GM12801 (cell line): ENCODE measurements around the gene TANGO2.

ENCODE experiments used
- CTCF ChIP-seq: IDR thresholded peaks from one replicate; pipeline ENCODE4 v1.5.1; 2011; ENCODE audit warnings: control low read depth; ENCODE audit not compliant: insufficient read length; ENCODE audit errors: extremely low read depth

Gene TANGO2

GRCh38 chr22:20055654-20056053, 34.7 kb downstream of the TANGO2 start:
- no peak for TF ChIP-seq CTCF

GRCh38 chr22:20056161-20056560, 35.3 kb downstream of the TANGO2 start:
- TF ChIP-seq CTCF: no peak

- TF ChIP-seq CTCF: no peak
Measured at GRCh38 chr22:20056696-20057386, 35.9 kb downstream of the TANGO2 start.

GRCh38 chr22:20057596-20058268, 36.8 kb downstream of the TANGO2 start:
- no peak for TF ChIP-seq CTCF

GRCh38 chr22:20058989-20059770, 38.3 kb downstream of the TANGO2 start:
- no peak for TF ChIP-seq CTCF

GRCh38 chr22:20060700-20061480, 40.0 kb downstream of the TANGO2 start:
- no peak for TF ChIP-seq CTCF

- no peak for TF ChIP-seq CTCF
Measured at GRCh38 chr22:20061481-20061861, 40.6 kb downstream of the TANGO2 start.
